ENCODE results near the gene APOC1. TPM values are rescaled to one million over a fixed set of nuclear protein-coding genes. Genes with fewer than 3 reads are reported as not detected.

Gene APOC1
- total and polyA plus RNA-seq, 8 donors, result 9.2 to 569 (median 12.6) TPM

GRCh38 chr19:44931541-44931940 is 17.1 kb downstream of the APOC1 start:
- Histone ChIP-seq H3K4me1 (peaks cover 4 to 9% of the 10 kb centered on the region in 2 donors), H3K4me3 (no peak overlapping the region), H3K36me3 (no peaks in the 10 kb centered on the region), H3K27me3 (no peaks in the 10 kb centered on the region), H3K27ac (no peak overlapping the region), H3K9me3 (no peaks in the 10 kb centered on the region)
- intact Hi-C loops (cut with DNase I), result no loop called here
- TF ChIP-seq, protein P1, sequence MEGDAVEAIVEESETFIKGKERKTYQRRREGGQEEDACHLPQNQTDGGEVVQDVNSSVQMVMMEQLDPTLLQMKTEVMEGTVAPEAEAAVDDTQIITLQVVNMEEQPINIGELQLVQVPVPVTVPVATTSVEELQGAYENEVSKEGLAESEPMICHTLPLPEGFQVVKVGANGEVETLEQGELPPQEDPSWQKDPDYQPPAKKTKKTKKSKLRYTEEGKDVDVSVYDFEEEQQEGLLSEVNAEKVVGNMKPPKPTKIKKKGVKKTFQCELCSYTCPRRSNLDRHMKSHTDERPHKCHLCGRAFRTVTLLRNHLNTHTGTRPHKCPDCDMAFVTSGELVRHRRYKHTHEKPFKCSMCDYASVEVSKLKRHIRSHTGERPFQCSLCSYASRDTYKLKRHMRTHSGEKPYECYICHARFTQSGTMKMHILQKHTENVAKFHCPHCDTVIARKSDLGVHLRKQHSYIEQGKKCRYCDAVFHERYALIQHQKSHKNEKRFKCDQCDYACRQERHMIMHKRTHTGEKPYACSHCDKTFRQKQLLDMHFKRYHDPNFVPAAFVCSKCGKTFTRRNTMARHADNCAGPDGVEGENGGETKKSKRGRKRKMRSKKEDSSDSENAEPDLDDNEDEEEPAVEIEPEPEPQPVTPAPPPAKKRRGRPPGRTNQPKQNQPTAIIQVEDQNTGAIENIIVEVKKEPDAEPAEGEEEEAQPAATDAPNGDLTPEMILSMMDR (IDR thresholded peaks at IDR 0.05), result no peak
- DNase-seq, result no peak
- no peak for ATAC-seq

DNA sequence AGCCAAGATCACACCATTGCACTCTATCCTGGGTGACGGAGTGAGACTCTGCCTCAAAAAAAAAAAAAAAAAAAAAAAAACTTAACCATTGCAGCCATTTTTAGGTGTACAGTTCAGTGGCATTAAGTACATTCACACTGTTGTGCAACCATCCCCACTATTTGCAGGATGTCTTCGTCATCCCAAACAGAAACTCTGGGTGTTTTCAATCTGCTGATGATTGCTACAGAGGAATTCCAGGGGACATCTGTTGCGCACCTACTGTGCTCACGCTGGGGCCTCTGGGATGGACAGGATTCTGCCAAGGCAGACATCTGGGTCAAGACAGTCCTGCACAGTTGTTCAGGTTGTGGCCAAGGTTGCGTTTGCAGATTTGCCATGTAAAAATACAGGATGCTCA is 25.3 kb downstream of the APOC1 start:
- H3K9me3 ChIP-seq, result no peaks in the 10 kb centered on the region
- TF ChIP-seq, protein P1 (IDR thresholded peaks at IDR 0.05), result no peak
- no peaks in the 10 kb centered on the region for H3K27me3 ChIP-seq
- intact Hi-C loops (cut with DNase I), result no loop called here
- H3K36me3 ChIP-seq, result no peaks in the 10 kb centered on the region
- H3K27ac ChIP-seq, result no peak overlapping the region
- H3K4me1 ChIP-seq, result no peaks in the 10 kb centered on the region
- no peak overlapping the region for H3K4me3 ChIP-seq
- no peak for ATAC-seq
- no peak for DNase-seq

DNA sequence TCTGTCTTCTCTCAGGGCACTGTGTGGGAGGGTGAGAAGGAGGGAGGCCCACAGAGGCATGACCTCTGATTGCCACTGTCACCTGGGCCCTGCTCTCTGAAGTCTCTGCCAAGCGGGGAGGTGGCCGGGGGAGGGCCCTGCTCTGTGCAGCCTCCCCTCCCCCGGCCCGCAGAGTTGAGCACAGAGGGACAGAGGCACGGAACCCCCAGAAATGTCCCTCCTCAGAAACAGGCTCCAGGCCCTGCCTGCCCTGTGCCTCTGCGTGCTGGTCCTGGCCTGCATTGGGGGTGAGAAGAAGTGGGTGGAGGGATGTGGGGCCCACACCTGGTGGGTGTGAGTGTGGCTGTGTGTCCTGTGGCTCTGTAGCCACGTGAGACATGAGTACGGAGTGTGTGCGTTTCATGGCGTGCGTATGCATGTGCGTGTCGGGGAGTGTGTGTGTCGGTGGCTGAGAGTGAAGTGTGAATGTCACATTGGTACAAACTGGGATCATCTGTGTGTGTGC is 27.7 kb downstream of the APOC1 start, which contains the start of gene APOC4:
Gene APOC4 (plus strand): TSS at position 171 of the 505 bp plus-strand sequence. CDS start 41 bp downstream, at position 212.
- Histone ChIP-seq H3K9me3 (no peaks in the 10 kb centered on the region), H3K27ac (no peak within 1 kb of the TSS), H3K4me1 (no peaks in the 10 kb centered on the region), H3K36me3 (no peaks in the 10 kb centered on the region), H3K4me3 (no peak within 1 kb of the TSS), H3K27me3 (no peaks in the 10 kb centered on the region)
- no peak for ATAC-seq
- TF ChIP-seq, protein P1 (IDR thresholded peaks at IDR 0.05), result no peak
- intact Hi-C loops (cut with DNase I), result no loop called here
- DNase-seq, result no peak

DNA sequence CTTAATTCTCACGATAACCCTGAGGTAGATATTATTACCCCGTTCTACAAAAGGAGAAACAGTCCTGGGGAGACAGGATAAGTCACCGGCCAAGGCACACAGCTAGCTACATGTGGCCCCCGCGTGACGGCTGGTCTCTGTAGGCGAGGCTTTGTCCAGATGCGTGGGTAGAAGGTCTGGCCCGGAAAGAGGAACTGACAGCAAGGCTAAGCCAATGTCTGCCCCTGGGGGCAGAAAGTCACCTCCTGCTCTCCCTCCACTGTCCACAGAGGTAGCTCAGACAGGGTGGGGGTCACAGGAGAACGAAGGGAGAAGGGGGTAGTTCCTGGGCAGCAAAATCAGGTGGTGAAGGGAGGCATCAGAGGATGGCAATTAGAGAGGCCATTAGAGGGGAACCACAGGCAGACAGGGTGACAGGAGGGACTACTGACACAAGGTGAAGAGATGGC is 29.4 kb downstream of the APOC1 start:
- peak; percentile 82 for ATAC-seq
- TF ChIP-seq, protein P1 (IDR thresholded peaks at IDR 0.05), result no peak
- H3K27ac ChIP-seq, result no peak overlapping the region

DNA sequence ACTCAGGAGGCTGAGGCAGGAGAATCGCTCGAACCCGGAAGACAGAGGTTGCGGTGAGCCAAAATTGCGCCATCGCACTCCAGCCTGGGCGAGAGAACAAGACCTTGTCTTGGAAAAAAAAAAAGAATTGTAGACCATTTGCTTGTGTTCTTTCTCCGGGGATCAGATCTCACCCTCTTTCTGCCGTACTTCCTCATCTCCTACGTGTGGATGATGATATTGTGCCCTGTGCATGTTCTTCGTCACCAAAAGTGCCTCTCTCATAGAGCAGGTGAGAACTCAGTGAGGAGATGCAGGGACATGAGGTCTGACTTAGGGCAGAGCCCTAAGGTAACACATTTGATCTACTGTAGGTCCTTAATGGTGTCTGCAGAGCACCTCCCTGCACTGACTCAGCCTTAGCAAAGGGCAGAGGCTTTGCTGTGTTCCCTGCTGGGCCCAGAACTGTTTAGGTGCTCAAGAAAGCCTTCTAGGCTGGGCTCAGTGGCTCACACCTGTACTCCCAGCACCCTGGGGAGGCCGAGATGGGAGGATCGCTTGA is 32.7 kb downstream of the APOC1 start:
- no peak overlapping the region for H3K4me3 ChIP-seq
- no peaks in the 10 kb centered on the region for H3K27me3 ChIP-seq
- DNase-seq (no peak), ATAC-seq (no peak)
- intact Hi-C loops (cut with DNase I), result no loop called here
- H3K27ac ChIP-seq, result no peak overlapping the region
- peaks cover 0 to 7% of the 10 kb centered on the region in 2 donors for H3K4me1 ChIP-seq
- TF ChIP-seq, protein P1 (IDR thresholded peaks at IDR 0.05), result no peak
- peaks cover 0 to 10% of the 10 kb centered on the region in 2 donors for H3K36me3 ChIP-seq
- H3K9me3 ChIP-seq, result no peaks in the 10 kb centered on the region

More for the DNA sequence above, 29.4 kb downstream of the APOC1 start:
- intact Hi-C loops (cut with DNase I), result no loop called here
- DNase-seq, result peak in 2 of 4 donors; percentile 84 to 88
- no peaks in the 10 kb centered on the region for H3K27me3 ChIP-seq
- no peaks in the 10 kb centered on the region for H3K4me1 ChIP-seq
- H3K9me3 ChIP-seq, result no peaks in the 10 kb centered on the region
- H3K4me3 ChIP-seq, result no peak overlapping the region
- no peaks in the 10 kb centered on the region for H3K36me3 ChIP-seq
